HUES64 (cell line): Measurements from ENCODE around the gene MCF2L2.

Source experiments
- H3K27ac ChIP-seq: 2 replicates; pipeline ENCODE4 v1.7.0; 2013; ENCODE audit warnings: low read depth, low read length, inconsistent platforms
- H3K27me3 ChIP-seq: 2 replicates; pipeline ENCODE4 v1.6.1; 2013; ENCODE audit warnings: mild to moderate bottlenecking, low read length; ENCODE audit not compliant: insufficient read depth
- H3K36me3 ChIP-seq: 2 replicates; pipeline ENCODE4 v1.6.1; 2013; ENCODE audit warnings: mild to moderate bottlenecking, low read length; ENCODE audit not compliant: insufficient read depth
- H3K4me1 ChIP-seq: 2 replicates; pipeline ENCODE4 v1.6.1; 2013; ENCODE audit warnings: mild to moderate bottlenecking, low read length, moderate library complexity; ENCODE audit not compliant: insufficient read depth
- H3K4me3 ChIP-seq: 2 replicates; pipeline ENCODE4 v1.5.1; 2013; ENCODE audit warnings: mild to moderate bottlenecking, low read length, moderate library complexity
- H3K9ac ChIP-seq: 2 replicates; pipeline ENCODE4 v1.6.1; 2013; ENCODE audit warnings: mild to moderate bottlenecking, low read depth, low read length
- H3K9me3 ChIP-seq: 2 replicates; pipeline ENCODE4 v1.6.1; 2013; ENCODE audit warnings: low read depth, low read length; ENCODE audit not compliant: insufficient read depth
- WGBS: fragments of 150-250, 120-280 bp; methylation state at CpG from one replicate; pipeline ENCODE4 v1.1.7; 2013; ENCODE audit warnings: missing lambda C conversion rate; 5-methylcytosine and 5-hydroxymethylcytosine counted together

The MCF2L2 gene

DNA sequence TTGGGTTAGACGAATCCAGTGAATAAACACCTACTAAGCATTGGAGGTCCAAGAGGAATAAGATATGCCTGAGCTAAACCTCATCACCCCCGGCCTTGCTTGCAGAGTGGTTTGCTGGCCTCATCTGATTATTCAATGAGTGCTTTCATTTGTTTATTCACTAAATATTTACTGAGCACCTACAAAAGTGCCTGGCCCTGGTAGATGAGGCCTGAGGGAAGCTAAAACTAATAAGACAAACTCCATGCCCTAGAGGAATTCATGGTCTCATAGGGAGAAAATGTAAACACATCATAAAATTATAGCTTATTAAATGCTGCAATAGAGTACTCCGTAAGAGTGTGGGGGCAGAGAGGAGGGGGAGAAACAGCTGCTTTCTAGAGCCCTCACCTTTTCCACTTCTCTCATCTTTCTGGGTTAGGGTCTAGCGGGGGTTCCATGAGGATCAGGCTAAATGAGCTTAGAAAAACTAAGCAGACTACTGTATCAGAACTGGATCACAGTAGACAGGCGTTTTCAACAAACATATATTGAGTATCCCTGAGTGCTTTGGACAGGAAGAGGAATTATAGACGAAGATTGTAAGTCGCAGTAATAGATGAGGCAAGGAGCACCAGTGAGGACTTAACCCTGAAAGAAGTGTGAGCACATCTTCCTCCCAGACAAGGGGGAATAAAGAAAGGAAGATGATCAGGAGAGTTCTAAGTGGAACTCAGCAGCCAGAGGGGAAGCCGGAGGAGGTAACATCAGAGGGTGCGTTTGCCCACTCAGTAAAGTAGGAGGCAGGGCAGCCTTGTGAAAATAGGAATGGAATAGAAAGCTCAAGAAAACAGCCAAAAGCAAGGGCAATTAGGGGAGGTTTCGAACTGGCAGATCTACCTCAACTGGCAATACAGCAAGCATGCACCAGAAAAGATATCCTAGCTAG is 234.4 kb downstream of the MCF2L2 start:
- WGBS: 83% methylated on average over 9 of the region's 10 CpGs
- no peak overlapping the region for H3K4me3 ChIP-seq
- H3K9me3 ChIP-seq: no peaks in the 10 kb centered on the region
- H3K4me1 ChIP-seq: no peaks in the 10 kb centered on the region
- no peak overlapping the region for H3K27ac ChIP-seq
- no peaks in the 10 kb centered on the region for H3K36me3 ChIP-seq
- H3K9ac ChIP-seq: no peak overlapping the region
- no peaks in the 10 kb centered on the region for H3K27me3 ChIP-seq

DNA sequence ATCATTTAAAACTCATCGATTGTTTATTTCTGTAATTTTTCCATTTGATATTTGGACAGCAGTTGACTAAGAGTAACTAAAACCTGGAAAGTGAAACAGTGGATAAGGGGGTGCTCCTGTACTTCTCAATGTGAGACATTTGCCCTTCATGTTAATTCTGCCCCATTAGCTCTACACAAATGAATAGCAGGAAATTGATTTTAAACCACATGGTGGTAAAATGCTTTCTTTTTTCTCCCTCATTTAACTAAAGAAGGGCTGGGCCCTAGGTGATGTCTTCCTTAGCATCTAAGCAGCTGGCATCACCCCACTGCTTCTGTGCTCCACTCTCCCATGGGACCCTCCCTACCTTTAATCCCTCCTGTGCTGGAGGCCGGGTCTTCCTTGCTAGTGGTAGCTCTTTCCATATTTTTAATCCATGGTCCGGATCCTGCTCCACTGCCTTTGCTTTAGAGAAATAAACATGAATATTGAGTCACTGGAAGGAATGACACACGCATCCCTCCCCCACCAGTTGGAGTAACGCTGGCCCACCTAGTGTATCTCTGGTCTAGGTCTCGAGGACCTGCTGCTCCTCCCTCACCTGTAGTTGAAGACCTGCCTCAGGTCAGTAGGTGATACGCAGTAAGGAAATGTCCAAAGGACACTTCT is 235.6 kb downstream of the MCF2L2 start:
- Histone ChIP-seq H3K9ac (no peak overlapping the region), H3K36me3 (no peaks in the 10 kb centered on the region), H3K4me1 (no peaks in the 10 kb centered on the region), H3K27ac (no peak overlapping the region), H3K9me3 (no peaks in the 10 kb centered on the region), H3K4me3 (no peak overlapping the region), H3K27me3 (no peaks in the 10 kb centered on the region)
- 96% methylated on average over 7 of the region's 7 CpGs for WGBS

DNA sequence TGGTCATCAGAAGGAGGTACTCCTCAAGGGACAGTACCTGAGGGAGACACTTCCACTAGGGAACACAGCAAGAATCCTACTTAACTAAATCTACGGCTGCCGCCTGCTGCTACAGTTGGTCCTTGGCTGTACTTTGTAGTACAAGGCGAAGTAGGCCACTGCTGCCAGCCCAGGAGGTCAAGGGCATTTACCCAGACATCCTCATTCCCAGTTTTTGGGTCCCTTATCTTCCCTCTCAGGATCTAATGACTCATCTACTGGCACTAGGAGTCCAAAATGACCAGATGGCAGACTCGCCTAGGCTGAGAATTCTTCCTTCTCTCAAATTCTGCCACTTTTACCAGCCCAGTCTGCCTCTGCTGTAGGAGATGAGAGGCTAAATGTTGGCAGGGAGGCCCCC is 238.8 kb downstream of the MCF2L2 start:
- no peaks in the 10 kb centered on the region for H3K4me1 ChIP-seq
- WGBS: 91% methylated on average over 4 of the region's 4 CpGs

DNA sequence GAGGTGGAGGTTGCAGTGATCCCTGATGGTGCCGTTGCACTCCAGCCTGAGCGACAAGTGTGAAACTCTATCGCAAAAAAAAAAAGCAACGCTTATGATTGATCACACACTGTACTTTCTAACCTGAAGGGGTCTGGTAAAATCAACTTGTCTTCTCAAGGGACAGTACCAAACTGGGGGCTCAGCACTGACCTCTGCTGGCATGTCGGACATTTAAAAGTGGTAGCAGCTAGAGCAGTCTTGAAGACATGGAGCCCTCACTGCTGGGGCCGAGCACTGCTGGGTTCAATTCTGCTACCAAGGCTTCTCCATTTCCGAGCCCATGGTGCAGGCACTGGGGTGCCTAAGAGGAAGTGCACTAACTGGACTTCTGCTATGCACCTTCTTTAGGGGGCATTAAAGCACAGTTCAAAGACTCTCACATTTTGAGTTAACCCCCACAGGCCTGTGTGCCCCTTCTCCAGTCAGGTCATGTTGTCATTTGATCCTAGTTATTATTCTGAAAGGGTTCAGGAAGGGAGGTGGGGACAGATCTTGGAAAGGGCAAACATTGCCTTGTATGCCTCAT is 239.4 kb downstream of the MCF2L2 start:
- no peaks in the 10 kb centered on the region for H3K36me3 ChIP-seq
- no peak overlapping the region for H3K4me3 ChIP-seq
- no peaks in the 10 kb centered on the region for H3K4me1 ChIP-seq
- 81% methylated on average over 7 of the region's 7 CpGs for WGBS
- H3K27me3 ChIP-seq: no peaks in the 10 kb centered on the region
- no peak overlapping the region for H3K9ac ChIP-seq
- H3K27ac ChIP-seq: no peak overlapping the region
- no peaks in the 10 kb centered on the region for H3K9me3 ChIP-seq

More for the DNA sequence above, 238.8 kb downstream of the MCF2L2 start:
- Histone ChIP-seq H3K36me3 (no peaks in the 10 kb centered on the region), H3K27ac (no peak overlapping the region), H3K9me3 (no peaks in the 10 kb centered on the region), H3K9ac (no peak overlapping the region), H3K4me3 (no peak overlapping the region), H3K27me3 (no peaks in the 10 kb centered on the region)

DNA sequence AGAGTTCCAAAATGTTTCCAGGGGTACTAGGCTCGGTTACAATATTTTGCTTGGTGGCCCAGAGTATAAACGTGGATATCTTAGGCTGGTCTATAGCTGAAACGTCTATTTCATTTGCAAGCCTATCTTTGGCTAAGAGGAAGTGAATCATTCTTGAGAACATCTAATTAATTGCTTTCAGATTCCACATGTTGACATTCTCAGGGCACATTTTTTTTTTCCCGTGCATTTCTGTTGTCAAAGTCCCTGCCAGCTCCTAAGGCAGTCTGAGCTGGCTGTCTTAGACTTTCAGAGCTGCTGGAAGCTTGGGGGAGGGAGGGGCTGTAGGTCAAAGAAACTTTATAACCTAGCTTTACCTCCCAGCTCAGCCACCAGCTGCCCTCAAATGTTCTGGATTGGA is 242.7 kb downstream of the MCF2L2 start:
- peaks cover 2% of the 10 kb centered on the region; the same call in 1 of the 2 replicates for H3K27me3 ChIP-seq
- no peaks in the 10 kb centered on the region for H3K36me3 ChIP-seq
- H3K4me3 ChIP-seq: no peak overlapping the region
- no peak overlapping the region for H3K9ac ChIP-seq
- no peaks in the 10 kb centered on the region for H3K4me1 ChIP-seq
- no peaks in the 10 kb centered on the region for H3K9me3 ChIP-seq
- WGBS: 86% methylated on average over 4 of the region's 4 CpGs
- no peak overlapping the region for H3K27ac ChIP-seq

DNA sequence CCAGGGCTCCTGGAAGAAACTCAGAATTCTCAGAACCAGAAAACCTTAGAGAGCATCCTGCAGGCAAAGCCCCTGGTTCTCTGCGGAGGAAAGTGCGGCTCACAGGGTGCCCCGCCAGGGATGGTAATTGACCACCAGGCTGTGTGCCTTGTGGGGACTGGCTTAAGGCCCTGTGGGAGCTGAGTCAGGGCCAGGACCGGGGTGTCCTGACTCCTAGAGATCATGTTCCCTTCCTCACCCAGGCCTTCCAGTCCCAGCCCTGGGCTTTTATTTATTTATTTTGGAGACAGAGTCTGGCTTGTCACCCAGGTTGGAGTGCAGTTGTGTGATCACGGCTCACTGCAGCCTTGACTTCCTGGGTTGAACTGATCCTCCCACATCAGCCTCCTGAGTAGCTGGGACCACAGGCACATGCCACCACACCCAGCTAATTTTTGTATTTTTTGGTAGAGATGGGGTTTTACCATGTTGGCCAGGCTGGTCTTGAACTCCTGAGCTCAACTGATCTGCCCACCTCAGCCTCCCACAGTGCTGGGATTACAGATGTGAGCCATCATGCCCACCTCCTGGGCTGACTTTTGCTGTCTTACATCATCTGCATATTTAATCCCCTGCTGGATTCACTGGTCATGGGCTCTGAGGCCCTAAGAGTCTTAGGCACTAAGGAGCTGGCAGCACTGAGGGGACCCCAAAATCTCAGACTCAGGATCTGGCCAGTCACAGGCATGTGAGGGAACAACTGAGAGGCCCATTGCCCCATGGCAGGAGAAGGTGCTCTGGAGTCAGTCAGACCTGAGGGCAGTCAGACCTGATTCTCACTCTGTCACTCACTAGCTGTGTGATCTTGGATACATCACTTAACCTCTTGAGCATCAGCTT is 245.4 kb downstream of the MCF2L2 start:
- Histone ChIP-seq H3K27ac (no peak overlapping the region), H3K4me1 (peaks cover 10% of the 10 kb centered on the region; the same call in 1 of the 2 replicates)
- 89% methylated on average over 5 of the region's 5 CpGs for WGBS

DNA sequence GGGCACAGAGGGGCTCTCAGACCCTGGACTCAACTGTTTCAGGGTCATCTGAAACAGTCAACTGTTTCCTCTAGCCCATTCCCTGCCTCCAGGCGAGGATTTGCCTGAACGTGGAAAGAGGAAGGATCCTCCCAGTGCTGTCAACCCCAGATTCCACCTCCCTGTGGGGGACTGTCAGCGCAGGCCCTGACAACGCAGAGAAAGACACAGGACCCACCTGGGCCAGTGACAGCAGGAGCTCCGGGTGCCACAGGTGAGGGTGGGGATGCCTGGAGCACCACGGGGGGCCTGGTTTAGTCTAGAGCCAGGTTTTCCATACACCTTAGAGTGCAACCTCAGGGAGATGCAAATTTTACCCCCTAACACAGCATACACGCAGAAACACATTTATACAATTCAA is 246.3 kb downstream of the MCF2L2 start:
- H3K27ac ChIP-seq: no peak overlapping the region
- peaks cover 10% of the 10 kb centered on the region; the same call in 1 of the 2 replicates for H3K4me1 ChIP-seq
- 84% methylated on average over 7 of the region's 7 CpGs for WGBS
- no peaks in the 10 kb centered on the region for H3K36me3 ChIP-seq
- no peak overlapping the region for H3K4me3 ChIP-seq
- peaks cover 36% of the 10 kb centered on the region for H3K27me3 ChIP-seq
- H3K9me3 ChIP-seq: no peaks in the 10 kb centered on the region
- no peak overlapping the region for H3K9ac ChIP-seq

More for the DNA sequence above, 245.4 kb downstream of the MCF2L2 start:
- Histone ChIP-seq H3K36me3 (no peaks in the 10 kb centered on the region), H3K27me3 (peaks cover 30% of the 10 kb centered on the region), H3K9me3 (no peaks in the 10 kb centered on the region), H3K4me3 (no peak overlapping the region), H3K9ac (no peak overlapping the region)

DNA sequence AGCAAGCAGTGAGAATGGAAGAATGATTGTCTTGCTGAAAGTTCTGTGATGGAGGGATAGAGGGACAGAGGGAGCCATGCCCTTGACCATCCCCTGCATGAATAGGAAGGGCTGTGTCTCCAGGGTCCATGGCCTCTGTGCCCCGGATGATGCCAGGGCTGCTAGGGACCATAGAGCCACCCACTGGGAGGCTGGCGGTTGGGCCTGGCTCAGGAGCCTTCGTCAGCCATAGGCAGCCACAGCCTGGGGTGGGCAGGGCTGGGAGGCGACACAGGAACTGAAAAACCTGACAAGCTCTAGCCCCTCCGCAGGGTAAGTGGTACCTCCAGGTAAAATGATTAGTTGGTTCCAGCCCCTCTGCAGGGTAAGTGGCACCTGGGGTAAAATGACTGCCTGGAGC is 246.8 kb downstream of the MCF2L2 start:
- Histone ChIP-seq H3K4me1 (peaks cover 10% of the 10 kb centered on the region; the same call in 1 of the 2 replicates), H3K27ac (no peak overlapping the region), H3K36me3 (no peaks in the 10 kb centered on the region), H3K9ac (no peak overlapping the region), H3K27me3 (peaks cover 36% of the 10 kb centered on the region), H3K9me3 (no peaks in the 10 kb centered on the region), H3K4me3 (no peak overlapping the region)
- 89% methylated on average over 5 of the region's 5 CpGs for WGBS

DNA sequence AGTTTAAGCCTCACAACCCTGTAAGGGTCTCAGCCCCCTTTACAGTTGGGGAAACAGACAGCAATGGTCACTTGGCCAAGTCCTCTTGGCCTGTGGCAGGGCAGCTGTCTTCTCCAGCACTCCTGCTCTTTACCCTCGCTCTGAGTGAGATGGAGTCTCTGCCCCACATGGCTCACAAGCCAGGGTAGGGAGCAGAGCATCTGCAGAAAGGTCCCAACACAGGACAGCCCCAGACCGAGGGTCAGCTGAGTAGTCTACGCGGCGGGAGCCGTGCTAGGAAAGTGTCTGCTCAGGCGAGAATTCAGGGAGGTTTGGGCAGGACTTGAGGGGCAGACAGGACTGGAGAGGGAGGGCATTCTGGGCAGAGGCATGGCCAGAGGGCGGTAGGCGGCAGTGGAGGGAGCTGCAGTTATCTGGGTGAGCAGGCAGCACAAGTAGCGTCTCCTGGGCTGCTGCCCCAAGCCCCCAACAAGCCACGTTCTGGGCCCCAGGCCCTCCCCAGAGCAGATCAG is 247.6 kb downstream of the MCF2L2 start:
- H3K27me3 ChIP-seq: peaks cover 36% of the 10 kb centered on the region
- peaks cover 10% of the 10 kb centered on the region; the same call in 1 of the 2 replicates for H3K4me1 ChIP-seq
- no peaks in the 10 kb centered on the region for H3K36me3 ChIP-seq
- no peak overlapping the region for H3K4me3 ChIP-seq
- no peaks in the 10 kb centered on the region for H3K9me3 ChIP-seq
- no peak overlapping the region for H3K27ac ChIP-seq
- H3K9ac ChIP-seq: no peak overlapping the region
- WGBS: 82% methylated on average over 11 of the region's 11 CpGs

DNA sequence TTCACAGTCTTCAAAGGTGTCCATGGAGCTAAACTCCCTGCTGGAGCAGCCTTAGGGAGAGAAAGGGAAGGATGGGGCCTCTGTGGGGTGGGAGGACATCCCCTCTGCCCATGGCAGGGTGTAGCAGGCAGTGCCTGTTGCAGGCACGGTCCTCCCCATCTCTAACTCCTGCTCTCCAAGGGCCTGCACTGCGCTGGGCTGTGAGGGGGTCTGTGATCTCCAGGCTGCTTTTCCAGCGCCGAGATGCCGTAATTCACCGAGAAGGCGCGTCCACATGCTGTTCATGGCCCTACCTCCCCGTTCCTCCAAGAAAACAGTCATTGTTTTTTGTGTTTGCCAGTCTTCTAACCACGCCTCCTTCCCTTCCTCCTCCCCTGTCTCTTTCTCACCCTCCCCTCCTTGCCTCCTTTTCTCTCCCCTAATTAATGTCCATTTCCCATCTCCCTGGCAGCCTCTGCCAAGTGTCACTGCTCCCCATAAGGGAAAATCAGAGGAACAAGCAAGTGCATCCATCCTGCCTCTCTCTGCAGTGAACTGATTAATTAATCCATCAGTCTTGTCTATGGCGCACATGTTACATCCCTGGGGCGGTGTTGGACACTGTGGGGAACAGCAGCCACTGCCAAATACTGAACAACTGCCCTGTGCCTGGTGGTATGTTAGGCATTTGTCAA is 248.2 kb downstream of the MCF2L2 start:
- 39% methylated on average over 12 of the region's 12 CpGs for WGBS
- peak overlapping the region; percentile 74; the same call in 1 of the 2 replicates for H3K4me3 ChIP-seq
- no peak overlapping the region for H3K9ac ChIP-seq
- H3K9me3 ChIP-seq: no peaks in the 10 kb centered on the region
- H3K4me1 ChIP-seq: peaks cover 10% of the 10 kb centered on the region; the same call in 1 of the 2 replicates
- no peaks in the 10 kb centered on the region for H3K36me3 ChIP-seq
- no peak overlapping the region for H3K27ac ChIP-seq
- peaks cover 36% of the 10 kb centered on the region for H3K27me3 ChIP-seq
